Testis (tissue), 3 donors: ENCODE data around the gene LDLRAD4. TPM values are rescaled to one million over a fixed set of nuclear protein-coding genes. Genes with fewer than 3 reads are reported as not detected.

ENCODE experiments used
- DNase-seq: peaks from one replicate; pipeline ENCODE4 v3.0.0-alpha.2; 2019
- H3K27ac ChIP-seq, 2 donors: fragments of 200-600 bp; sonication (generic); one replicate each; pipeline ENCODE4 v1.5.1; 2019
- H3K27me3 ChIP-seq: fragments of 200-600 bp; sonication (generic); one replicate; pipeline ENCODE4 v1.5.1; 2019
- H3K36me3 ChIP-seq: fragments of 200-600 bp; sonication (generic); one replicate; pipeline ENCODE4 v1.5.1; 2017; ENCODE audit warnings: low read depth; ENCODE audit errors: missing control alignments
- H3K4me1 ChIP-seq: fragments of 200-600 bp; sonication (generic); one replicate; pipeline ENCODE4 v1.5.1; 2019
- H3K4me3 ChIP-seq, 2 donors: fragments of 200-600 bp; sonication (generic); one replicate each; pipeline ENCODE4 v1.5.1; 2017 to 2019
- H3K9me3 ChIP-seq: fragments of 200-600 bp; sonication (generic); one replicate; pipeline ENCODE4 v1.5.1; 2017
- CTCF ChIP-seq, 3 experiments: fragments of 450-650 bp in 2 of 3; fragments of 200-600 bp in 1 of 3; sonication (generic) in 1 of 3; IDR thresholded peaks; one replicate each; pipeline ENCODE4 v1.5.1; 2016 to 2019; ENCODE audit warnings: antibody characterized with exemption in 3 of 3, mild to moderate bottlenecking in 2 of 3, moderate library complexity in 1 of 3
- POLR2A ChIP-seq: fragments of 450-650 bp; IDR thresholded peaks from one replicate; pipeline ENCODE4 v1.6.1; 2017; ENCODE audit warnings: antibody characterized with exemption, mild to moderate bottlenecking, moderate library complexity
- WGBS, 2 donors: methylation state at CpG; one replicate each; pipeline ENCODE4 v1.1.5; 2018; 5-methylcytosine and 5-hydroxymethylcytosine counted together
- intact Hi-C: fragments of 100-400 bp; cut with DNase I; formaldehyde crosslinking; loops from one replicate; pipeline ENCODE4 v1.15.1; 2023; ENCODE audit warnings: low total_unique reads
- polyA plus RNA-seq: library from polyadenylated mRNA; stranded (reverse); fragments of 350-450 nt; fragmentation: Illumina TruSeq; extraction: RNeasy Lipid Tissue Mini Kit (QIAGEN cat#74804); gene quantifications from one replicate; pipeline ENCODE4 v1.2.3, GENCODE V29; 2014; ENCODE audit warnings: low read depth, low replicate concordance; ENCODE audit not compliant: insufficient read depth
- total RNA-seq, 2 donors: library from RNA; depleted of rRNA; stranded (reverse); fragments of >200 nt; gene quantifications; one replicate each; pipeline ENCODE4 v1.2.3, GENCODE V29; 2016

Gene LDLRAD4
- total and polyA plus RNA-seq, 3 donors from 2014 or later = 22.0 to 42.2 (median 25.9) TPM

- intact Hi-C loops = no loop called here
- 96% methylated on average over 5 of the region's 5 CpGs for WGBS, 2 donors
- no peak for TF ChIP-seq CTCF (IDR thresholded peaks at IDR 0.05)
- no peak for TF ChIP-seq POLR2A
These were observed 302.2 kb downstream of the LDLRAD4 start for GRCh38 chr18:13520741-13521140.

GRCh38 chr18:13521418-13521817 lies 302.9 kb downstream of the LDLRAD4 start:
- Histone ChIP-seq H3K9me3 (no peaks in the 10 kb centered on the region), H3K27ac (no peak overlapping the region), H3K27me3 (no peaks in the 10 kb centered on the region), H3K36me3 (no peaks in the 10 kb centered on the region), H3K4me3 (no peak overlapping the region), H3K4me1 (no peaks in the 10 kb centered on the region)
- intact Hi-C loops = no loop called here
- DNase-seq = no peak
- WGBS, 2 donors = 93 to 98% methylated on average over 4 of the region's 4 CpGs
- TF ChIP-seq CTCF (IDR thresholded peaks at IDR 0.05) = no peak

More at GRCh38 chr18:13520741-13521140, 302.2 kb downstream of the LDLRAD4 start:
- Histone ChIP-seq H3K4me1 (no peaks in the 10 kb centered on the region), H3K27me3 (no peaks in the 10 kb centered on the region), H3K27ac (no peak overlapping the region), H3K4me3 (no peak overlapping the region), H3K9me3 (no peaks in the 10 kb centered on the region), H3K36me3 (no peaks in the 10 kb centered on the region)
- no peak for DNase-seq

GRCh38 chr18:13522256-13522655 lies 303.7 kb downstream of the LDLRAD4 start:
- no peak for DNase-seq
- Histone ChIP-seq H3K4me1 (no peaks in the 10 kb centered on the region), H3K36me3 (no peaks in the 10 kb centered on the region), H3K27me3 (no peaks in the 10 kb centered on the region), H3K27ac (no peak overlapping the region), H3K4me3 (no peak overlapping the region), H3K9me3 (no peaks in the 10 kb centered on the region)
- no peak for TF ChIP-seq POLR2A
- no peak for TF ChIP-seq CTCF (IDR thresholded peaks at IDR 0.05)
- WGBS, 2 donors = 93 to 97% methylated on average over 2 of the region's 2 CpGs
- intact Hi-C loops = no loop called here

GRCh38 chr18:13522861-13523660 lies 304.5 kb downstream of the LDLRAD4 start:
- Histone ChIP-seq H3K4me3 (no peak overlapping the region), H3K36me3 (no peaks in the 10 kb centered on the region), H3K9me3 (no peaks in the 10 kb centered on the region), H3K27ac (no peak overlapping the region), H3K27me3 (no peaks in the 10 kb centered on the region), H3K4me1 (no peaks in the 10 kb centered on the region)
- TF ChIP-seq CTCF (IDR thresholded peaks at IDR 0.05) (no peak), POLR2A (no peak)
- intact Hi-C loops = no loop called here
- 86 to 88% methylated on average over 14 to 15 of the region's 15 CpGs for WGBS, 2 donors
- DNase-seq = no peak

- no peaks in the 10 kb centered on the region for H3K9me3 ChIP-seq
- TF ChIP-seq POLR2A (no peak), CTCF (IDR thresholded peaks at IDR 0.05) (no peak)
- no peaks in the 10 kb centered on the region for H3K4me1 ChIP-seq
- no peak overlapping the region for H3K4me3 ChIP-seq
- 93 to 95% methylated on average over 5 of the region's 5 CpGs for whole genome bisulfite sequencing, 2 donors
- DNase-seq = no peak
- H3K27me3 ChIP-seq = no peaks in the 10 kb centered on the region
- H3K36me3 ChIP-seq = no peaks in the 10 kb centered on the region
- intact Hi-C loops = no loop called here
- H3K27ac ChIP-seq = no peak overlapping the region
These were observed 305.5 kb downstream of the LDLRAD4 start for GRCh38 chr18:13524054-13524453.
